Choroid plexus epithelial cell (primary cell): ENCODE results near the gene KDM3B.
"Not testable (repeated sequence)": the region's sequence is repeated elsewhere in the genome, so short reads cannot be mapped to it uniquely, and the experiment has no call there.

Source experiments
- DNase-seq: peaks from one replicate; pipeline ENCODE4 v3.0.0-alpha.2; 2010; ENCODE audit warnings: low read depth
- H3K4me3 ChIP-seq: 2 replicates; pipeline ENCODE4 v1.5.1; 2011; ENCODE audit warnings: low read depth, mild to moderate bottlenecking, control low read depth, low read length, moderate library complexity
- CTCF ChIP-seq: conservative IDR thresholded peaks from 2 replicates; pipeline ENCODE4 v1.5.1; 2011; ENCODE audit warnings: low read depth, mild to moderate bottlenecking, control low read depth, inconsistent platforms, low read length, moderate library complexity

The KDM3B gene

GRCh38 chr5:138391859-138392386, 39.4 kb downstream of the KDM3B start:
- H3K4me3 ChIP-seq: no peak overlapping the region
- DNase-seq: no peak
- TF ChIP-seq CTCF: no peak

GRCh38 chr5:138402640-138403039, 50.2 kb downstream of the KDM3B start:
- no peak for TF ChIP-seq CTCF
- DNase-seq: no peak
- no peak overlapping the region for H3K4me3 ChIP-seq

GRCh38 chr5:138408023-138408422, 55.5 kb downstream of the KDM3B start:
- no peak for TF ChIP-seq CTCF
- DNase-seq: no peak
- no peak overlapping the region for H3K4me3 ChIP-seq

- not testable (repeated sequence) for H3K4me3 ChIP-seq
- DNase-seq: peak; percentile 43
- TF ChIP-seq CTCF: peak; percentile 59
These were observed 58.6 kb downstream of the KDM3B start for GRCh38 chr5:138410996-138411640.

- TF ChIP-seq CTCF: no peak
- no peak for DNase-seq
These were observed 66.0 kb downstream of the KDM3B start for GRCh38 chr5:138418444-138418843.

GRCh38 chr5:138425079-138425478, 72.6 kb downstream of the KDM3B start:
- no peak for TF ChIP-seq CTCF
- no peak overlapping the region for H3K4me3 ChIP-seq
- DNase-seq: no peak

More at GRCh38 chr5:138418444-138418843, 66.0 kb downstream of the KDM3B start:
- H3K4me3 ChIP-seq: no peak overlapping the region

- DNase-seq: no peak
- H3K4me3 ChIP-seq: no peak overlapping the region
- no peak for TF ChIP-seq CTCF
These were observed 83.5 kb downstream of the KDM3B start for GRCh38 chr5:138435943-138436342.
